Brain pericyte (primary cell): ENCODE measurements around the gene TRIM28.
"Not testable (repeated sequence)": the region's sequence is repeated elsewhere in the genome, so short reads cannot be mapped to it uniquely, and the experiment has no call there.

Source experiments
- DNase-seq: peaks from one replicate; pipeline ENCODE4 v3.0.0-alpha.2; 2012; ENCODE audit warnings: low read depth, low spot score

TRIM28 gene

DNA sequence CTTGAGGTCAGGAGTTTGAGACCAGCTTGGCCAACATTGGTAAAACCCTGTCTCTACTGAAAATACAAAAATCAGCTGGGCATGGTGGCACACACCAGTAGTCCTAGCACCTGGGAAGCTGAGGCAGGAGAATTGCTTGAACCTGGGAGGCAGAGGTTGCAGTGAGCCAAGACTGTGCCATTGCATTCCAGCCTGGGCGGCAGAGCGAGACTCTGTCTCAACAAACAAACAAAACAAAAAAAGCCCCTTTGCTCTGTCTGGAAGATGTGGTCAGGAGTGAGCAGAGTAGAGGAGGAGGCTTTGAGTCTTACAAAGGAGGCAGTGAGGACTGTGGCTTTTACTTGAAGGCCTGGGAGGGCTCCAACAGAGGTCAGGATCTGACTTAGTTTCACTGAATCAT, 33.7 kb downstream of the TRIM28 start:
- not testable (repeated sequence) for DNase-seq

DNA sequence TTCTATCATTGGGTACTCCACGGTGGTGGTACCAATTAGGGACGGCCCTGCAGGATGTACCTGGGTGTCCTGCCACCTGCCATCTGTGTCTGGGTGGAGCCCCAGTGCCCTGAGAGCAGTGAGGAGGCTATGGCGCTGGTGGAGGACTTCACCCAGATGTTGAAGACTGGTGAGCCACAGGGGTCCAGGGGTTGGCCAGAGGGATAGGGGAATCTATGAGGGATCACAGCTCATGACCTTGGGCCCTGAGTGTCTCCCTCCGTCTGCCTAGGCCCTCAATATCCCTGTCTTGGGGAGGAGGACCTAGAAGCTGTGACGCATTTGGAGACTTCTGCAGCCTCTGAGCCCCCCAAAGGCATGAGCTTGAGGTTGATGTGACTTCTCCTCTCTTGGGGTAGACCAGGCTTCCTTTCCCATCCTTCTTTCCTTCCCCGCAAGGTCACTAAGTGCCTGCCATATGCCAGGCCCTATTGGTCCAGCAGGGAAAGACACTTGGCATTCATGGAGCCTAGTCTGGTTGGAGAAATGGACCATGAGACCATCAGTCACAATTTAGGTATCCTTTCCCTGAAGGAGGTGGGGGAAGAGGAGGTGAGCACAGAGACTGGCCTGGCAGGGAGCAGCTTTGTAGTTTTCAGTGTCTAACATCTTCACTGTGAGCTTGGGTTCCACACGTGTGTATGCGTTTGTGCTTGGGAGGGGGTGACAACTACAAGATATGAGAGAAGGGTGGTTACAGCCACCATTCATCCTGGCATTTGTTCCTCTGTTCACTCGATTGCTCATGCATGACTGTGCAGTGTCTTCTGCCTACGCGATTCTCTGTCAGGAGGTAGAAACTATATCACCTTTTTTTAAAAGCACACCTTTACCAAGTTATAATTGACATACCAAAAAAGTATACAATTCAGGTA, 34.4 kb downstream of the TRIM28 start:
- DNase-seq, result no peak

DNA sequence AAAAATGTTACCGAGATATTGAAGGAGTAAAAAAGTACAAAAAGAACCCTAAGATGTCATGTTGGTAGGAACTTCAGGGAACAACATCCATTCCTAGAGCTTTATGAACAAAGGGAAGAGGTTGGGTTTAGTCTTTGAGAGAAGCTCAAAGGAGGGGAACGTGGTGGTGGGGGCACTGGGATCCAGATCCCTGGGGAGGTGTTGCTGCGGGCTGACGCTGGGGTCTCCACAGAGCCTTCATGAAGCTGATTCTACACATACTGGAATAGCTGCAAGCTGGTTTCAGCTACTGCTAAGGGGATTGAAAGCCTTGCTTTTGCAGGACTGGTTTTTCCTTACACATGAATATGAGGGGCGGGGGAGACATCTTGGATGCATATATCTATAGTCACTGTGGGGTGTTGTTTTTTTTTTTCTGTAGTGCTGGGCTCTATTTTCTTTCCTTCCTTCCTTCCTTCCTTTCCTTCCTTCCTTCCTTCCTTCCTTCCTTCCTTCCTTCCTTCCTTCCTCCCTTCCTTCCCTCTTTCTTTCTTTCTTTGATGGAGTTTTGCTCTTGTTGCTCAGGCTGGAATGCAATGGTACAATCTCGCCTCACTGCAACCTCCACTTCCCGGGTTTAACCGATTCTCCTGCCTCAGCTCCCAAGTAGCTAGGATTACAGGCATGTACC, 35.7 kb downstream of the TRIM28 start:
- DNase-seq, result no peak

DNA sequence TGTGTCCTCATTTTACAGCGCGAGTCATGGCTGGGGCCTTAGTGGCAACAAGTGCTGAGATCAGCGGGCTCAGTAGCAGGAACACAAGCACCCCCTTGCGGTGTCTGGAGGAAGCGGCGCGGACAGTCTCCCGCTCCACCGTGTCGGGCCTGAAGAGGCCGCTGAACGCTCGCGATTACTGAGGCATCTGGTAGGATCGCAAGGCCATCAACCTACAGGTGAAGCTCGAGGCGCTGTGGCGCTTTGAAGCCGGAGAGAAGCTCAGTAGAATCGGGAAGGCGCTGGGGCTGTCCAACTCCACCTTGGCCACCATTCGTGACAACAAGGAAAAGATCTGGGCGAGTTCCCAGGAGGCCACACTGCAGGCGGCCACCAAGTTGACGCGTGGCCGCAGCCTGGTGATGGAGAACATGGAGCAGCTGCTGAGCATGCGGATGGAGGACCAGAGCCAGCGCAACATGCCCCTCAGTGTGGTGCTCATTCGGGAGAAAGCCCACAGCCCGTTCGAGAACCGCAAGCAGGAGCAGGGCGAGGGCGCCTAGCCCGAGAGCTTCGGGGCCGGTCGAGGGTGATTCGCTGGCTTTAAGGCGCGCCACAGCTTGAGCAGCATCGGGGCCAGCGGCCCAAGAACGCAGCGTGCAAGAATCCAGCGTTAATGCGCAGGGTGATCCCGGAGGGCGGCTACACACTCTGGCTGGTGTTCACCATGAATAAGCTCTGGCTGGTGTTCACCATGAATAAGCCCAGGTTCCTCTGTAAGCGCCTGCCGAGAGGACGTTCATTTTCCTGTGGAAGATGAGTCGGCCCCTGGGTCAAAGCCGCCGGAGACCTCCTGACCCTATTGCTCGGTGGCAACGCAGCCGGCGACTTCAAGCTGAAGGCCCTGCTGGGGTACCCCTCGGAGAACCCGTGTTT, 37.6 kb downstream of the TRIM28 start:
- peak; percentile 67 for DNase-seq

DNA sequence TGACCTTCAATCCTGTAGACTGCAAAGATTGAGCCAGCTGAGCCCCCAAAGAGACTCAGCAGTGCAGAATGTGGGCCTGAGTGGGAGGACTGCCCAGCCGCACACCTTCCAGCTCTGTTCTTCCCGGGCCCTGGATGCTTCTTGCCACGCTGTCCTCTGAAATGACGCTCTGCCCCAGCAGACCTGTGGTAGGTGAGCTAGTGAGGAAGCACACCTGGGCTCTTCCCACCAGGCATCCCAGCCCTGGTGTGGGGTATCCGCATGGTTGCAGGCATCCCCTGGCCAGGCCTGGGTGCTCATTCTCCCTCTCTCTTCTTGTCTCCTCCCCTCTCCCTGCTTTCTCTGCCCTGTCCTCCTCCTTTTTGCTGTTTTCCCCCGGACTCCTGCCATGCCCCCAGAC, 39.1 kb downstream of the TRIM28 start:
- no peak for DNase-seq

DNA sequence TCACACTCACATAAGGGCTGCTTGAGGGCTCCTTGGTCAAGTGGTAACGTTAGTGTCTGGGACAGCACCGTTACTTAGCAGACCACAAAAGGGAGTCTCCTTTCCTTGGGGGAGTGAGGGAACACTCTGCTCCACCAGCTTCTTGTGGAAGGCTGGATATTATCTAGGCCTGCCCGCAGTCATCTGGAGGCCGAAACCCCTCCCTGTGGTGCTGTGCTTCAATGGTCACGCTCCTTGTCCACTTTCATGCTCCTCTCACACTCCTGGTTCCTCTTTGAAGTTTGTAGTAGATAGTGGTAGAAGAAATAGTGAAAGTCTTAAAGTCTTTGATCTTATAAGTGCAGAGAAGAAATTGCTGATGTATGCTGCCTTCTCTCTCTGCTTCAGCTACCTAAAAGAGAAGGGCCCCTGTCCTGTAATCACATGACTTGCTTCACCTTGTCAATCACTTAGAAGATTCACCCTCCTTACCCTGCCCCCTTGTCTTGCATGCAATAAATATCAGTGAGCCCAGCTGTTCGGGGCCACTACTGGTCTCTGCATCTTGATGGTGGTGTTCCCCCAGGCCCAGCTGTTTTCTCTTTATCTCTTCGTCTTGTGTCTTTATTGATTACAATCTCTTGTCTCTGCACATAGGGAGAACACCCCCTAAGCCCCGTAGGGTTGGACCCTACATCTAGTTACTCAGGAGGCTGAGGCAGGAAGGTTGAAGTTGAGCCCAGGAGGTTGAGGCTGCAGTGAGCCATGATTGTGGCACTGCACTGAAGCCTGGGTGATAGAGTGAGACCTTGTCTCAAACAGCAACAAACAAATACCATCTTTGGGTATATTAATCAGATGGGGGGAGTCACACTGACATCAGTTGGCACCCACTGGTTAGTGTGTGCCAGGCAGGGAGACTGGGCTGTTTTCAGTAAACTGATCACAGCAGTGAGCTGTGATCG, 40.9 kb downstream of the TRIM28 start:
- DNase-seq, result no peak

DNA sequence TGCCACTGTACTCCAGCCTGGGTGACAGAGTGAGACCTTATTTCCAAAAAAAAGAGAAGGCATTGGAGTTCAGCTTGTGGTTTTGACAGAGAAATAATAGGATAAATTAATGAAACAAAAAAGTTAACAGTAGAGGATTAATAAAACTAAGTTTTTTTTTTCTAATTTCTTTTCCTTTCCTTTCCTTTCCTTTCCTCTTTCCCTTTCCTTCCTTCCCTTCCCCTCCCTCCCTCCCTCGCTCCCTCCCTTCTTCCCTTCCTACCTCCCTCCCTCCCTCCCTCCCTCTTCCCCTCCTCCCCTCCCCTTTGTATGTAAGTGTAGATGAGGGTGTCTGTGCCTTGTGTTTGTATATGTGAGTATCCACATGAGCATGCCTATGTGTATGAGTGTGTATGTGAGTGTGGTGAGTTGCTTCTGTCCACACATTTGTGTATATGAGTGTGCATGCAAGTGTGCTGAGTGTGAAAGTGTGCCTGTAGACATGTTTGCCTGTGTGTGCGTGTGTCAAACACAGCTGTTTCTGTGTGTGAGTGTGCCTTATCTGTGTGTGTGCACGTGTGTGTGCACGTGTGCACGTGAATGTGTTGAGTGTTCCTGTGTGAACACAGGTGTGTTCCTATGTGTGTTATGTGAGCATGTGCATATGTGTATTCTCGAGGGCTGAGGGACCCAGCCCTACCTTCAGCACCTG, 41.7 kb downstream of the TRIM28 start:
- no peak for DNase-seq

DNA sequence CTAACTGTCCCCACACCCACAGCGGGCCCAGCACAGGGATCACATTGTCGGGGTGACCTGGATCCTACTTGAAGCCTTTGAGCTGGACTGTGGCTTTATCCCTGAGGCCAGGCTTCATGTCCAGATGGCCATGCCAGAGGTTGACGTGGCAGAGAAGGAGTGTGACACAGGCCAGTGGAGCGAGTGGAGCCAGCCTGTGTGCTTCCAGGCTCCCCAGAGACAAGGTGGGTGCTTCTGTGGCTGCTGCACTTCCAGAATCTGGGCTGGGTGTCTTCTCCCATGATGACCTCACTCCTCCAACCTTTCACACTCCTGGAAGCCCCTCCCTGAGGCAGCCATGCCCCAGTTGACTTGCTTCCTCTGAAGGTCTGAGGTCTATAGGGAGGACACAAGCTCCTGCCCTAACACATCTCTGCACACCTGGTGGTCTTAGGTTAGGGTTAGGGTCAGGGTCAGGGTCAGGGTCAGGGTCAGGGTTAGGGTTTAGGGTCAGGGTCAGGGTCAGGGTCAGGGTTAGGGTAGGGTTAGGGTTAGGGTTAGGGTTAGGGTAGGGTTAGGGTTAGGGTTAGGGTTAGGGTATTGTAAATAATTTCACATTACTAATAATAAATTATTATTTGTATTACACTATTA, 42.4 kb downstream of the TRIM28 start:
- no peak for DNase-seq
